Prostate gland (tissue), 2 donors: ENCODE data around the gene GAK. TPM values are rescaled to one million over a fixed set of nuclear protein-coding genes. Genes with fewer than 3 reads are reported as not detected.

Experiments
- DNase-seq: peaks from one replicate; pipeline ENCODE4 v3.0.0-alpha.2; 2019; ENCODE audit warnings: low spot score
- H3K27ac ChIP-seq, 2 donors: fragments of 200-600 bp; sonication (generic); 2 replicates each; pipeline ENCODE4 v1.5.1; 2017 to 2019
- H3K27me3 ChIP-seq: fragments of 200-600 bp; sonication (generic); replicated peaks from 2 replicates; pipeline ENCODE4 v1.5.1; 2019; ENCODE audit not compliant: insufficient read depth
- H3K36me3 ChIP-seq, 2 donors: fragments of 200-600 bp; sonication (generic); 1 replicate in 1 of 2; 2 replicates in 1 of 2; pipeline versions ENCODE4 v1.5.1 to v1.8.1; 2017 to 2019
- H3K4me1 ChIP-seq: fragments of 200-600 bp; sonication (generic); replicated peaks from 2 replicates; pipeline ENCODE4 v1.5.1; 2019
- H3K4me3 ChIP-seq, 2 donors: fragments of 200-600 bp; sonication (generic); 2 replicates each; pipeline ENCODE4 v1.5.1; 2017 to 2019
- H3K9me3 ChIP-seq: fragments of 200-600 bp; sonication (generic); 2 replicates; pipeline ENCODE4 v1.5.1; 2017
- POLR2A ChIP-seq: fragments of 450-650 bp; IDR thresholded peaks from one replicate; pipeline ENCODE4 v1.6.1; 2016; ENCODE audit warnings: antibody characterized with exemption, mild to moderate bottlenecking
- POLR2AphosphoS5 ChIP-seq: sonication (generic); formaldehyde crosslinking; IDR thresholded peaks from one replicate; pipeline ENCODE4 v1.6.1; 2017; ENCODE audit warnings: antibody characterized with exemption
- WGBS: methylation state at CpG from one replicate; pipeline ENCODE4 v1.1.5; 2018; 5-methylcytosine and 5-hydroxymethylcytosine counted together
- intact Hi-C: fragments of 100-400 bp; cut with DNase I; formaldehyde crosslinking; loops from one replicate; pipeline ENCODE4 v1.14.2; 2022
- total RNA-seq, 2 donors: library from RNA; depleted of rRNA; stranded (reverse); fragments of >200 nt; gene quantifications; one replicate each; pipeline ENCODE4 v1.1.0, GENCODE V29; 2016
- TF ChIP-seq, protein P1 (sequence below), 4 experiments: fragments of 200-600 bp in 2 of 4; fragments of 450-650 bp in 2 of 4; sonication (generic) in 2 of 4; IDR thresholded peaks; 1 replicate in 3 of 4; 2 replicates in 1 of 4; pipeline ENCODE4 v1.5.1; 2016 to 2019; ENCODE audit warnings: antibody characterized with exemption in 4 of 4, mild to moderate bottlenecking in 2 of 4, moderate library complexity in 2 of 4

The GAK gene
- total RNA-seq, 2 donors from 2014 or later: 158 to 181 TPM

DNA sequence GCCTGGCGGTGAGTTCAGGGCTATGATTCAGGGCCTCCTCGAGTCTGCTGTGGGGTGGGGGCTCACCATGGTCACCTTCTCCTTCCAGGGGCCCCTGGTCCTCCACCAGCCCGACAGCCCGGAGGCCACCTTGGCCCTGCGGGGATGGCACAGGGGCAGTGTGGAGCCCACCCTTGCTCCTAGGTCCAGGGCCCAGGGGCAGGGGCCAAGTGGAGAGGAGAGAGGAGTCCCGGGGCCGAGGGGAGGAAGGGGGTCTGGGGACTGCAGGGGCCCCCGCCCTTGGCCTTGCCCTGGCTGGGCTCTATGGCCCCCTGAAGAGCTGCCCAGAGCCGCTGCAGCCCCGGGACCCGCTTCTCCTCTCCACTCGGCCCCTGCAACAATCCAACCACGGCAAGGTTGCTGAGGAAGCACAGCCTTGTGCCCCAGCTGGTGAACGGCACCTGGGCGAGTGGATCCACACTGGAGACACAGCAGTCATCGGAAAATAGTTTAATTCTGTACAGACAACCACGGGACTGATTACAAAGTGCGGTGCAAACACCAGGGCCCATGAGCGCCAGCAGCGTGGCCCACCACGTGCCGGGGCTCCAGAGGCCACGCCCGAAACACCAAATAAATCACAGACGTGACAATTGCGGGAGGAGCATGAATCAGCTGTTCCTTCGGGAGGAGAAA is 83.2 kb downstream of the GAK start:
- peaks cover 0 to 5% of the 10 kb centered on the region in 2 donors for H3K36me3 ChIP-seq
- H3K4me1 ChIP-seq: no peaks in the 10 kb centered on the region
- no peak for TF ChIP-seq POLR2A
- DNase-seq: no peak
- H3K4me3 ChIP-seq: no peak overlapping the region
- 88% methylated on average over 27 of the region's 27 CpGs for WGBS
- no peak overlapping the region for H3K27ac ChIP-seq
- no peaks in the 10 kb centered on the region for H3K27me3 ChIP-seq
- H3K9me3 ChIP-seq: no peaks in the 10 kb centered on the region
- intact Hi-C loops: no loop called here

DNA sequence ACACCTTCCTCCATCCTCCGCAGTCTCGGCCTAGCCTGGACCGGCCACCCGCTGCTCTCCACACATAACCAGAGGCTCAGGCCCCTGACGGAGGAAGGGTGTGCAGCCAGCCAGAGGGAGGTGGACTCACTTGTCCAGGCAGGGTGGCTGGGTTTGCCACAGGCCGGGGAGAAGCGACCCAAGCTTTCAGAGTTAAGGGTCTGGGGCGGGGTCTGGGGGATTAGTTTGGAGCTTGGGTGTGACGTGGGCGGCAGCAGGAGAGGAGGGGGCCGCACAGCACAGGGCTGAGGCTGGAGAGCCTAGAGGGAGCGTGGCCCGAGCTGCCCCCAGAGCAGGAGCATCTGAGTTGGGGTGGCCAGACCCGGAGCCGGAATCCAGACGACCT is 83.8 kb downstream of the GAK start:
- no peak for DNase-seq
- no peaks in the 10 kb centered on the region for H3K27me3 ChIP-seq
- no peaks in the 10 kb centered on the region for H3K4me1 ChIP-seq
- H3K36me3 ChIP-seq: peaks cover 0 to 5% of the 10 kb centered on the region in 2 donors
- H3K27ac ChIP-seq: no peak overlapping the region
- H3K9me3 ChIP-seq: no peaks in the 10 kb centered on the region
- no peak for TF ChIP-seq POLR2AphosphoS5
- TF ChIP-seq, protein P1, sequence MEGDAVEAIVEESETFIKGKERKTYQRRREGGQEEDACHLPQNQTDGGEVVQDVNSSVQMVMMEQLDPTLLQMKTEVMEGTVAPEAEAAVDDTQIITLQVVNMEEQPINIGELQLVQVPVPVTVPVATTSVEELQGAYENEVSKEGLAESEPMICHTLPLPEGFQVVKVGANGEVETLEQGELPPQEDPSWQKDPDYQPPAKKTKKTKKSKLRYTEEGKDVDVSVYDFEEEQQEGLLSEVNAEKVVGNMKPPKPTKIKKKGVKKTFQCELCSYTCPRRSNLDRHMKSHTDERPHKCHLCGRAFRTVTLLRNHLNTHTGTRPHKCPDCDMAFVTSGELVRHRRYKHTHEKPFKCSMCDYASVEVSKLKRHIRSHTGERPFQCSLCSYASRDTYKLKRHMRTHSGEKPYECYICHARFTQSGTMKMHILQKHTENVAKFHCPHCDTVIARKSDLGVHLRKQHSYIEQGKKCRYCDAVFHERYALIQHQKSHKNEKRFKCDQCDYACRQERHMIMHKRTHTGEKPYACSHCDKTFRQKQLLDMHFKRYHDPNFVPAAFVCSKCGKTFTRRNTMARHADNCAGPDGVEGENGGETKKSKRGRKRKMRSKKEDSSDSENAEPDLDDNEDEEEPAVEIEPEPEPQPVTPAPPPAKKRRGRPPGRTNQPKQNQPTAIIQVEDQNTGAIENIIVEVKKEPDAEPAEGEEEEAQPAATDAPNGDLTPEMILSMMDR (IDR thresholded peaks at IDR 0.05): no peak
- no peak for TF ChIP-seq POLR2A
- intact Hi-C loops: no loop called here
- WGBS: 89% methylated on average over 16 of the region's 16 CpGs
- H3K4me3 ChIP-seq: no peak overlapping the region

DNA sequence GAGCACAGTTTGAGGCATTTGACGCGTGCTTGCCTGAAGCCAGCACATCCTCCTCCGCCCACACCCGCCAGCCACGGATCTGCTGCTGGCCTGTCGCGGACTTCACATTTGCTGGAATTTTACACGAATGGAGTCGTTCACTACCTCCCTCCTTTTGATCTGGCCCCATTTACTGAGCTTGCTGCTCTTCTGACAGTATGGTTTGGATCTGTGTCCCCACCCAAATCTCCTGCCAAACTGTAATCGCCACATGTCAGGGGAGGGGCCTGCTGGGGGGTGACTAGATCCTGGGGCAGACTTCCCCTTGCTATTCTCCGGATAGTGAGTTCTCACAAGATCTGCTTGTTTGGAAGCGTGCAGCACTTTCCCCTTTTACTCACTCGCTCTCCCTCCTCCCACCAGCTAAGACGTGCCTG is 86.3 kb downstream of the GAK start:
- Histone ChIP-seq H3K27ac (no peak overlapping the region), H3K4me1 (no peaks in the 10 kb centered on the region), H3K4me3 (no peak overlapping the region), H3K36me3 (peaks cover 0 to 5% of the 10 kb centered on the region in 2 donors), H3K27me3 (no peaks in the 10 kb centered on the region), H3K9me3 (no peaks in the 10 kb centered on the region)
- no peak for DNase-seq
- TF ChIP-seq, protein P1 (IDR thresholded peaks at IDR 0.05): no peak
- TF ChIP-seq POLR2AphosphoS5 (no peak), POLR2A (no peak)
- 50% methylated on average over 14 of the region's 14 CpGs for WGBS
- intact Hi-C loops: no loop called here

DNA sequence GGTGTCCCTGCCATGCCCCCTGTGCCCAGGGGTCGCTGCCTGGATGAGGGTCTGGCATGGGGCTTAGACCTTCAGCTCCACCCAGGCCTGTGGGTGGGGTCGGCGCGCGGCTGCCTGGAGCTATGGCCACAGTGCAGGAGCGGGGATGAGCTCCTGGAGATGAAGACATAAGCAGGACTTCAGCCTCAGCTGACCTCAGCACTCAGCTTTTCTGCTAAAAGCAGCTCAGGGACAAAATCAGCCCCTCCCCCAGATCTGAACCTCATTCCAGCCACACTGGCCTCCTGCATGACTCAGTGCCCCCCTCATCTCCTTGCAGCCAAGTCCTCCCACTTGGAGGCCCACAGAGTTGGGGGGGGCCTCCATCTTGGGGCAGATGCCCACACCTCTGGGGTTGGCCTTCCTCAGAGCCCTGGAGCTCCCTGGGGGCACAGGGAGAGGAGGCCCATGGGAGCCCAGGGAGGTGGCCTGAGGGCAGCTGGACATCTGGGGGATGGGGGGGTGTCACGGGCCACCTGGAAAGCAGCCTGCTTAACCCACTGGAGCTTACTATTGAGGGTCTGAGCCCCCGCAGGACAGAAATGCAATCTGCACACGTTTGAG is 86.8 kb downstream of the GAK start:
- Histone ChIP-seq H3K36me3 (peaks cover 0 to 5% of the 10 kb centered on the region in 2 donors), H3K4me3 (no peak overlapping the region), H3K27me3 (no peaks in the 10 kb centered on the region), H3K4me1 (no peaks in the 10 kb centered on the region), H3K9me3 (no peaks in the 10 kb centered on the region), H3K27ac (no peak overlapping the region)
- intact Hi-C loops: no loop called here
- 70% methylated on average over 9 of the region's 9 CpGs for WGBS
- DNase-seq: no peak
- TF ChIP-seq POLR2AphosphoS5 (no peak), POLR2A (no peak)
- TF ChIP-seq, protein P1 (IDR thresholded peaks at IDR 0.05): no peak

DNA sequence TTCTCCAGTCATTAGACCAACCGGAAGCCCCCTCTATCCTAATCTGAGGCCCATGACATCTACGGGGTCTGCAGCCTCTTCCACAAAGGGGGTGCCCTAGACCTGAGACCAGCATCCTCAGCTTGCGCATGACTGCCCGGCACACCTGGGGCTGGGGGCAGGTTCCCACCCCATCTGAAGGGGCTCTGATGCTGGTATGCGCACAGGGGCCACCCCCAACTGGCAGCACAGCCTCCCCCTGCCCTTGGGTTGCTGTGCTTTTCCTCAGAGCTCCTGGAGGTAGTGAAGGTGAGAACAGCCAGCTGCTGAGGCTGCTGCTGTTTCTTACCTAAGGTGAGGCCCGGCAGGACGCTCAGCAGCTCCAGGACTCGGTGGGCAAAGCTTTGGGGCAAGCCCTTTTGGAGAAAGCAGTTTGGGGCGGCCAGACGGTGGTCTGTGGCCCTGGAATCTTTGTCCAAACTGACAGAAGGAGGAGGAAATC is 87.3 kb downstream of the GAK start:
- Histone ChIP-seq H3K9me3 (no peaks in the 10 kb centered on the region), H3K4me1 (no peaks in the 10 kb centered on the region), H3K27me3 (no peaks in the 10 kb centered on the region), H3K27ac (no peak overlapping the region), H3K36me3 (peaks cover 0 to 5% of the 10 kb centered on the region in 2 donors), H3K4me3 (no peak overlapping the region)
- no peak for DNase-seq
- intact Hi-C loops: no loop called here
- TF ChIP-seq POLR2A (no peak), POLR2AphosphoS5 (no peak)
- TF ChIP-seq, protein P1 (IDR thresholded peaks at IDR 0.05): no peak
- WGBS: 92% methylated on average over 9 of the region's 10 CpGs
